Caco-2 (cell line): ENCODE measurements around the gene PEX19. TPM values are rescaled to one million over a fixed set of nuclear protein-coding genes. Genes with fewer than 3 reads are reported as not detected.

ENCODE experiments used
- BruUV-seq: library from RNA; stranded (reverse); fragments of 400-500 nt; replicated peaks from 2 replicates; lab custom pipeline; 2021; lab: Mats Ljungman, UMichigan
- CTCF ChIA-PET: fragments of 300-600 bp; sonication (Branson Sonifier 250); formaldehyde crosslinking; loops from one replicate; lab custom pipeline; 2022; ENCODE audit warnings: antibody characterized with exemption; lab: Charles Lee
- POLR2A ChIA-PET: fragments of 300-600 bp; sonication (Branson Sonifier 250); formaldehyde crosslinking; loops from one replicate; lab custom pipeline; 2022; ENCODE audit warnings: antibody characterized with exemption; lab: Charles Lee
- DNase-seq, 2 experiments: peaks; one replicate each; pipeline versions ENCODE4 v3.0.0 to v3.0.0-alpha.2; 2020 to 2022
- H3K27me3 ChIP-seq: replicated peaks from 2 replicates; pipeline ENCODE4 v1.6.0; 2011; ENCODE audit warnings: low read length; ENCODE audit not compliant: control insufficient read depth, insufficient read depth
- H3K36me3 ChIP-seq: 2 replicates; pipeline ENCODE4 v1.5.1; 2011; ENCODE audit warnings: low read length; ENCODE audit not compliant: control insufficient read depth, insufficient read depth
- H3K4me1 ChIP-seq: fragments of 250-450 bp; sonication (Bioruptor Pico); 2 replicates; pipeline ENCODE4 v1.5.1; 2020; ENCODE audit warnings: mild to moderate bottlenecking
- H3K4me3 ChIP-seq: 2 replicates; pipeline ENCODE4 v1.5.1; 2011; ENCODE audit warnings: low read depth, mild to moderate bottlenecking, control low read depth, low read length
- H3K9me3 ChIP-seq: fragments of 250-450 bp; sonication (Bioruptor Pico); 2 replicates; pipeline ENCODE4 v1.5.1; 2020; ENCODE audit warnings: mild to moderate bottlenecking, moderate library complexity
- H3K27ac Mint-ChIP-seq: one replicate; pipeline ENCODE4 v1.8.0; 2022; ENCODE audit warnings: mixed read lengths; ENCODE audit not compliant: unreplicated experiment
- H3K27me3 Mint-ChIP-seq: one replicate; pipeline ENCODE4 v1.8.0; 2022; ENCODE audit warnings: mixed read lengths; ENCODE audit not compliant: insufficient read depth, unreplicated experiment
- H3K36me3 Mint-ChIP-seq: one replicate; pipeline ENCODE4 v1.8.0; 2022; ENCODE audit warnings: mild to moderate bottlenecking, mixed read lengths; ENCODE audit not compliant: insufficient read depth, unreplicated experiment
- H3K4me1 Mint-ChIP-seq: one replicate; pipeline ENCODE4 v1.8.0; 2022; ENCODE audit warnings: low read depth, mixed read lengths; ENCODE audit not compliant: unreplicated experiment
- H3K4me3 Mint-ChIP-seq: one replicate; pipeline ENCODE4 v1.8.0; 2022; ENCODE audit warnings: mild to moderate bottlenecking, moderate library complexity, mixed read lengths; ENCODE audit not compliant: unreplicated experiment
- H3K9me3 Mint-ChIP-seq: one replicate; pipeline ENCODE4 v1.8.0; 2022; ENCODE audit warnings: mixed read lengths; ENCODE audit not compliant: unreplicated experiment
- CTCF ChIP-seq, 2 experiments: fragments of 200-600 bp in 1 of 2; IDR thresholded peaks; 1 replicate in 1 of 2; 2 replicates in 1 of 2; pipeline versions ENCODE4 v1.5.1 to v1.8.0; 2011 to 2022; ENCODE audit warnings: antibody characterized with exemption in 1 of 2, control low read depth in 1 of 2, inconsistent platforms in 1 of 2, low read depth in 1 of 2, low read length in 1 of 2, mild to moderate bottlenecking in 1 of 2, moderate library complexity in 1 of 2; ENCODE audit not compliant: insufficient read depth in 1 of 2, severe bottlenecking in 1 of 2, unreplicated experiment in 1 of 2
- intact Hi-C: fragments of 100-400 bp; cut with micrococcal nuclease; formaldehyde crosslinking; loops from one replicate; pipeline ENCODE4 v1.10.0; 2022; ENCODE audit not compliant: unreplicated experiment
- total RNA-seq: library from RNA; stranded (reverse); gene quantifications from 2 replicates; pipeline ENCODE4 v1.2.3, GENCODE V29; 2022

Gene PEX19
- total RNA-seq, 1 experiment from 2014 or later: 59.3 TPM

DNA sequence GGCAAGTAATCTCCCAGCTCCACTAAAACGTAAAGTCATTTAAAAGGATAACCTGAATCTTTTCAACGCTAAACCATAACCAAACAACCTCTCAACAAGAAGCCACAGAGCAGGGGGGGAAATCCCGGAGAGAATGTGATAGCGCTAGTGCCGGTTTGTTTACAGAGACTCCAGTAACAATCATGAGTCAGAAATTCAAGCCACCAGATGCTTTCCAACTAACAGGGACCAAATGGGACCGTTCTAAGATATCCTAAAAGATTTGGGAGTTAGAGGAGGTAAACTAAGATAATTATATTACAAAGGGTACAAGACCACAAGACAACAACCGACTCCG lies 23.4 kb downstream of the PEX19 start:
- no peak for TF ChIP-seq CTCF (IDR thresholded peaks at IDR 0.05; ENCODE audit: insufficient read depth in 1 of 2, low read depth in 1 of 2, low read length in 1 of 2, severe bottlenecking in 1 of 2, unreplicated experiment in 1 of 2)
- Mint-ChIP-seq H3K36me3 (peaks cover 19% of the 10 kb centered on the region), H3K27ac (peak overlapping the region; percentile 97), H3K4me1 (peaks cover 15% of the 10 kb centered on the region), H3K9me3 (no peaks in the 10 kb centered on the region), H3K27me3 (no peaks in the 10 kb centered on the region), H3K4me3 (peak overlapping the region; percentile 92)
- H3K4me3 ChIP-seq: peak overlapping the region; percentile 99
- DNase-seq: peak; percentile 68 to 70
- ChIA-PET POLR2A (interaction anchor here (0.7 to 2.4 kb wide), 4 partner anchors 9 to 160 kb away, joined by 3 to 19 read pairs (median 8); partner anchors contain the start of gene PEX19), CTCF (interaction anchor here (1.4 to 3.1 kb wide), 4 partner anchors 9 to 160 kb away, joined by 4 to 33 read pairs (median 11); no protein-coding TSS in a partner anchor)
- H3K9me3 ChIP-seq: no peaks in the 10 kb centered on the region
- H3K27me3 ChIP-seq: no peaks in the 10 kb centered on the region
- H3K4me1 ChIP-seq: no peaks in the 10 kb centered on the region
- no TSS peak for BruUV-seq
- no peaks in the 10 kb centered on the region; the same call in 1 of the 2 replicates for H3K36me3 ChIP-seq
- intact Hi-C loops: no loop called here

GRCh38 chr1:160260406-160261382 lies 24.2 kb downstream of the PEX19 start:
- H3K4me1 Mint-ChIP-seq: peaks cover 15% of the 10 kb centered on the region
- intact Hi-C loops: no loop called here
- POLR2A ChIA-PET: interaction anchor here (1.0 to 2.4 kb wide), 3 partner anchors 8 to 24 kb away, joined by 3 to 19 read pairs (median 10); partner anchors contain the start of gene PEX19
- Histone ChIP-seq H3K9me3 (no peaks in the 10 kb centered on the region), H3K27me3 (no peaks in the 10 kb centered on the region), H3K4me1 (no peaks in the 10 kb centered on the region), H3K36me3 (no peaks in the 10 kb centered on the region; the same call in 1 of the 2 replicates), H3K4me3 (peak overlapping the region; percentile 99)
- H3K27me3 Mint-ChIP-seq: no peaks in the 10 kb centered on the region
- BruUV-seq: no TSS peak
- H3K9me3 Mint-ChIP-seq: no peaks in the 10 kb centered on the region
- peak overlapping the region; percentile 97 for H3K27ac Mint-ChIP-seq
- CTCF ChIA-PET: interaction anchor here (0.6 to 3.1 kb wide), 7 partner anchors 9 to 647 kb away, joined by 3 to 33 read pairs (median 4); no protein-coding TSS in a partner anchor
- H3K4me3 Mint-ChIP-seq: peak overlapping the region; percentile 92
- no peak for TF ChIP-seq CTCF (IDR thresholded peaks at IDR 0.05; ENCODE audit: insufficient read depth in 1 of 2, low read depth in 1 of 2, low read length in 1 of 2, severe bottlenecking in 1 of 2, unreplicated experiment in 1 of 2)
- peak in 1 of 2 experiments; percentile 5 for DNase-seq
- H3K36me3 Mint-ChIP-seq: peaks cover 19% of the 10 kb centered on the region

DNA sequence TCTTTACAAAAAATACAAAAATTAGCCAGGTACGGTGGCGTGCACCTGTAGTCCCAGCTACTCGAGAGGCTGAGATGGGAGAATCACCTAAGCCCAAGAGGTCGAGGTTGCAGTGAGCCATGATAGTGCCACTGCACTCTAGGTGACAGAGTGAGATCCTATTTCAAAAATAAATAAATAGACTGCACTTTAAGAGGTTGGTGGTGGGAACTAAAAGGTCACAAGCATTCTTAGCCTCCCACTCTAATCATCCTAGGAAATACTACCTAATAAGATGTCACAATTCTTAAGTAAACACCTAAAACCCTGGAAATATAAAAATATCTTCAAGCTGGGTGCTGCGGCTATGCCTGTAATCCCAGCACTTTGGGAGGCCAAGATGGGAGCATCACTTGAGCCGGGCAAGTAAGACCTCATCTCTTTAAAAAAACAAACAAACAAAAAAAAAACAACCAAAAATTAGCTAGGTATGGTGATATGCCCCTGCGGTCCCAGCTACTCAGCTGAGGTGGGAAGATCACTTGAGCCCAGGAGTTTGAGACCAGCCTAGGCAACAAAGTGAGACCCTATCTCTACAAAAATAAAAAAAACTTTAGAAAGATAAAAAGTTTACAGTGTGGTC lies 26.6 kb downstream of the PEX19 start:
- Mint-ChIP-seq H3K9me3 (no peaks in the 10 kb centered on the region), H3K27me3 (no peaks in the 10 kb centered on the region), H3K4me1 (peaks cover 15% of the 10 kb centered on the region), H3K27ac (no peak overlapping the region), H3K4me3 (no peak overlapping the region), H3K36me3 (peaks cover 24% of the 10 kb centered on the region)
- CTCF ChIA-PET: interaction anchor here (0.5 kb wide), 1 partner anchor 157 kb away, joined by 4 read pairs; no protein-coding TSS in a partner anchor
- POLR2A ChIA-PET: no interaction called here
- Histone ChIP-seq H3K9me3 (no peaks in the 10 kb centered on the region), H3K36me3 (no peaks in the 10 kb centered on the region; the same call in 1 of the 2 replicates), H3K27me3 (no peaks in the 10 kb centered on the region), H3K4me1 (no peaks in the 10 kb centered on the region), H3K4me3 (no peak overlapping the region)
- BruUV-seq: no TSS peak
- TF ChIP-seq CTCF (IDR thresholded peaks at IDR 0.05; ENCODE audit: insufficient read depth in 1 of 2, low read depth in 1 of 2, low read length in 1 of 2, severe bottlenecking in 1 of 2, unreplicated experiment in 1 of 2): no peak
- no peak for DNase-seq
- intact Hi-C loops: no loop called here
